GM13976 (cell line): ENCODE results near the gene AGPS.

Experiments
- DNase-seq: peaks from one replicate; pipeline ENCODE4 v3.0.0; 2012; ENCODE audit warnings: low spot score
- in situ Hi-C: fragments of 300-500 bp; cut with MboI; formaldehyde crosslinking; loops from one replicate; pipeline ENCODE4 v1.12.0; 2022; ENCODE audit warnings: low sequenced_read_pairs, mixed read lengths, inconsistent platforms; ENCODE audit not compliant: unreplicated experiment
- TF ChIP-seq, protein P1 (sequence below): IDR thresholded peaks from 2 replicates; pipeline ENCODE4 v1.5.1; 2012; ENCODE audit warnings: borderline replicate concordance, mild to moderate bottlenecking; ENCODE audit not compliant: insufficient read depth; ENCODE audit errors: extremely low read depth, missing control alignments, control extremely low read depth

Gene AGPS

DNA sequence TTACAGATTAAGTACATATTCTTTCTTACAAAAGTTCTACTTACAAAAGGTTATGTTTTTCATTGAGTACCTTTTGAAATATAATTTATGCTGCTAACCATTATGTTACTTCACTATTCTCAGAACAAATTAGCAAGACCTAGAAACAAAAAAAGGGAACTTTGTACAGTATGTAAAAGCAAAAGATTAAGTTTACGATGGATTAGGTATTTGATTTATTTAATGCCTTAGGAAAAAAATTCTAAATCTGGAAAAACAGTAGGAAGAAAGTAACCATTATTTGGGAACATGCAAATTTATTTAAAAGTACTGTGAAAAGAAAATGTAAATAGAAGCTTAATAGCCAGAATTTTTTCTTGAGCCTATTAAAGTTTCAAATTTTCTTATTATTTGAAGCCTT lies 144.6 kb downstream of the AGPS start:
- TF ChIP-seq, protein P1, sequence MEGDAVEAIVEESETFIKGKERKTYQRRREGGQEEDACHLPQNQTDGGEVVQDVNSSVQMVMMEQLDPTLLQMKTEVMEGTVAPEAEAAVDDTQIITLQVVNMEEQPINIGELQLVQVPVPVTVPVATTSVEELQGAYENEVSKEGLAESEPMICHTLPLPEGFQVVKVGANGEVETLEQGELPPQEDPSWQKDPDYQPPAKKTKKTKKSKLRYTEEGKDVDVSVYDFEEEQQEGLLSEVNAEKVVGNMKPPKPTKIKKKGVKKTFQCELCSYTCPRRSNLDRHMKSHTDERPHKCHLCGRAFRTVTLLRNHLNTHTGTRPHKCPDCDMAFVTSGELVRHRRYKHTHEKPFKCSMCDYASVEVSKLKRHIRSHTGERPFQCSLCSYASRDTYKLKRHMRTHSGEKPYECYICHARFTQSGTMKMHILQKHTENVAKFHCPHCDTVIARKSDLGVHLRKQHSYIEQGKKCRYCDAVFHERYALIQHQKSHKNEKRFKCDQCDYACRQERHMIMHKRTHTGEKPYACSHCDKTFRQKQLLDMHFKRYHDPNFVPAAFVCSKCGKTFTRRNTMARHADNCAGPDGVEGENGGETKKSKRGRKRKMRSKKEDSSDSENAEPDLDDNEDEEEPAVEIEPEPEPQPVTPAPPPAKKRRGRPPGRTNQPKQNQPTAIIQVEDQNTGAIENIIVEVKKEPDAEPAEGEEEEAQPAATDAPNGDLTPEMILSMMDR = no peak
- DNase-seq = no peak
- in situ Hi-C loops = no loop called here

DNA sequence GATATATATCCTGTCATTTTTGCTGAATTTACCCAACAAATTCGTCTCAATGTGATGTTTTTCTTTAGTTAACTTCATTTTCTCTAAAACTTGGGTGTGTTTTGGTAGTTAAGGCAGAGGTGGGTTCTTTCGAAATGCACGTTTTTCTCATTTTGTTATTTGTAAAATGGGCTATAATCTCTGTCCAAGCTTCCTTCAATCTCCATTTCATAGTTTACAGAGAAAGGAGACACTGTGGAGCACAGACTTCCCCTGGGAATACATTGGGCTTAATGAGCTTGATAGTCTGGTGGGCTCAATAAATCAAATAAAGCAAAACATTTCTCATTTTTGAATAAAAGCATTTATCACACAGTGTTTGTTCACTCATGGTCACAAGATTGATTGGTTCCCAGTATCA lies 145.1 kb downstream of the AGPS start:
- in situ Hi-C loops = no loop called here
- TF ChIP-seq, protein P1 = no peak
- DNase-seq = no peak

DNA sequence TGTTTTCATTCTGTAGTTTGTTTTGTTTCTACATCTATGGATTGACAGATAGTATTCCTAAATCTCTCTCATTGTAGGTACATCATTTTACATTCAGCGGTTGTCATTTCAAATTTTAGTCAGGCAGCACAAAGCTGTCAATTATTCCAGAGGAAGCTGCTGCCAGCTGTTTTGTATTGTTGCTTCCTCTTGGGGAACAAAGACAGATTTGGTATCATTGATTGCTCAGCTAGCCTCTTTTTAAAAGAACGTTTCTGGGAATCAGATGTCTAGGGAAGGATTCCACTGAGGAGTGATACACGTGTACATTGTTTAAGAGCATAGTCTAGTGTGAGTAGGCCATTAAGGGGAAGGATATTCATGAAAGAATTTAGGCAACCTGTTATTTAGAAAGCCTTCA lies 145.8 kb downstream of the AGPS start:
- DNase-seq = no peak
- in situ Hi-C loops = no loop called here
- TF ChIP-seq, protein P1 = no peak

DNA sequence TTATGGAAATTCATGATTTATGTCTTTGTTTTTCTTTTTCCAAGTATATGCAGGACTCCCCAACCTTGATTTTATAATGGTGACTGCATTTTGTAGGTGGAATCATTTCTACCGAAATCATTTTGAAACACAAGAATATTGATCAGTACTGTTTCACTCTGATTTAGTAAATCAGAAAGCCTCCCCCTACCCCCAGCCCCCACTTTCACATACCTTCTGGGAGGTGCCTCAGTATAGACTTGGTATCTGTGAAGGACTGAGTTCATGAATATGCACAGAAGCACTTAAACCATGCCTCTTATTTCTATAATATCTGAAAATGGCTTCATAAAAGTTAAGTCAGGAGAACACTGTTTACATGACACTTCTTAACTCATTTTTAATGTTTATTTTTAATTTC lies 147.7 kb downstream of the AGPS start:
- TF ChIP-seq, protein P1 = no peak
- in situ Hi-C loops = no loop called here
- no peak for DNase-seq

DNA sequence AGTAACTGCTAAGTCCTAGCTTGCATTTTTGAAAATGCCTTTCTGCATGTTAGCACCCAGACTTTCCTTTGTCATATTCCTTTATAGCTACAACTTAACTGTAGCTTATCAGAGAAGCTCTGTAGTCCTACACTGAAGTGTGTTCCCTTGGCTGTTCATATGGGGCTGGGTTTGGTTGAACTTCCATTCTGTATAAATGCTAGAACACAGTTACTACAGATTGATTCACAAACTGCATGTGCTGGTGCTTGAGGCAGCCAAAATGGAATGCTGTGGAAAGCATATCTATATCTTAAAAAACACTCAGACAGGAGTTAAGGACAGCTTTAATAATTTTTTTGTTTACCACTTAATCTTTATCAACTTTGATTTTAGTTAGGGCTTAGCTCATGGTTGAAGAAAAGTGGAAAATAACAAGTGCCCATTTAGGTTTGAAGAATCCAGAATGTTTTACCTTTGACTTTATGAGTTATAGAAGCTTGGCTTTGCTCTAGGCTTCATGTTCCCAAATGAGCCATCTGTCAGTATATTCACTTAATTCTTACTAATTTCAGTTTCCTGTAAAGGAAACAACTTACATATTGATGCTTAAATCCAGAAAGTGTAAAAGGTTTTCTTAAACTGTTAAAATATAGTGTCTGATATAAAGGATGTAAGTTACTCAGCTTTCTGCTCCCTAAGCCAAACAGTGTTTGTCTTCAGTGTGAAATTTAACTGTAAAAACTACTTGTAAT lies 148.9 kb downstream of the AGPS start:
- DNase-seq = no peak
- in situ Hi-C loops = no loop called here
- TF ChIP-seq, protein P1 = no peak

DNA sequence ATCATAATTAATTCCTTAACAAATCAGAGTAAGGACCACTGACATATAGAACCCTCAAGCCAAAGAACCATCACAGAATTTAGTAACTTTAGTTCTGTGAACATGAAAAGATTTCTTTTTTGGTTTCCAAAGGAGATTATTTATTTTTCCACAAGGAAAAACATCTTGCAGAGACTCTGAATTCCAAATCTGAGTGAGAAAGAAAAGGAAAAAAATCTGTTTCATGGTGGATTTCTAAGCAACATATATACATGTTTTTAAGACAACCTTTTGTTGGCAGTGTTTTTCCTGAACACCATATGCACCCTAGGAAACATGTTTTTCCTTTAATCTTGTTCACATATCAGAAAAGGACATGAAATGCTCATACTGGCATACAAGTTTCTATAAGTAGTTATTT lies 149.8 kb downstream of the AGPS start:
- DNase-seq = no peak
- in situ Hi-C loops = no loop called here
- TF ChIP-seq, protein P1 = no peak

DNA sequence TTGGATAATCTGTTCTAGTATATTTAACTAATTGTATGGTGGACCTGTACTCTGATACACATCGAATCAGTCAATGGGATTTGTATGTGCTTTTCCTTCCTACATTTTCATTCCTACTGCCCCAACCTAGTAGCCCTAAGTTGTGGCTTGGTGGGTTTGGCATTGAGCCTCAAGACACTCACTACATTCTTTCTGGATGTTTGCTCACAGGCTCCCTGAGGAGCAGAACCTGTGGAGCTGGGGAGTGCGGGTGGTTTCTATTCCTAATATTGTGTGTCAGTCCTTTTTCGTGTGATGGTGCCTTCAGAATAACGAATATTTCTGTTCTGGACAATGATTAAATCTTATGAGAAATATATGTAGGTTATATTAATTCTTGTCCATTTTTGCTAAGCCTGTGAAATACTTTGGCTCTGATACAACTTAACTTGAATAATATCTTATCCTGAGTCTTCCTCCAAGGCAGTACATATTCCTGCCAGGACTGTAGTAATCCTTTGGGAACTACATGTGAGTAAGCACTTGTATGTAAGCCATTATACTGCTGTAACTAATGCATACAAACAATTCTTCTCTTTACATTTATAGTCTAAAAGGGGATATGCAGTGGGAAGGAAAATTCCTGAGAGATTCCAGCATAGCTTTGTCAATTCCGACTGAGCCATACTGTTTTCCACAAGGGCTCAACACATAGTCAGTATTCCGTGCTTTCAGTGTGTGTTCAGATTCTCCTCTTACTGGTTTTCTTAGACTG lies 150.6 kb downstream of the AGPS start:
- in situ Hi-C loops = no loop called here
- no peak for DNase-seq
- TF ChIP-seq, protein P1 = no peak
